ENCODE results near the gene ADAMTSL5. TPM values are rescaled to one million over a fixed set of nuclear protein-coding genes. Genes with fewer than 3 reads are reported as not detected.
A peak's percentile ranks its signal among the peaks of the same experiment; 100 is the strongest.

The ADAMTSL5 gene
- total and polyA plus RNA-seq, 7 donors: 0.71 to 5.8 (median 1.7) TPM; not detected in 1

DNA sequence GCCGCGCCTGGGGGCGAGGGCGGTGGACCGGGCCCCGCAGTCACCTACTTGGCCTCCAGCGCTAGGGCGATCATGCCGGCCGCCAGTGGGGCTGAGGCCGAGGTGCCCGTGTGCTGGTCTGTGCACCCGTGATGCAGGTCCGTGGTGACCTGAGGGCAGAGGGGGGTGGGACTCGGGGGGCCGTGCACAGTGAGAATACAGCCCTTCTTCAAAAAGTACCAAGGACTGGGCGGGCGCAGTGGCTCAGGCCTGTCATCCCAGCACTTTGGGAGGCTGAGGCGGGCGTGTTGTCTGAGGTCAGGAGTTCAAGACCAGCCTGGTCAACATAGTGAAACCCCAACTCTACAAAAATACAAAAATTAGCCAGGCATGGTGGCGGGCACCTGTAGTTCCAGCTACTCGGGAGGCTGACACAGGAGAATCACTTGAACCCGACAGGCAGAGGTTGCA lies 28.8 kb downstream of the ADAMTSL5 start:
- H3K4me3 ChIP-seq: no peak overlapping the region
- no peaks in the 10 kb centered on the region for H3K9me3 ChIP-seq
- no peaks in the 10 kb centered on the region for H3K27me3 ChIP-seq
- 94 to 96% methylated on average over 23 of the region's 23 CpGs for WGBS, 2 donors
- H3K36me3 ChIP-seq: no peaks in the 10 kb centered on the region
- no peak overlapping the region for H3K27ac ChIP-seq
- peak; percentile 63 for DNase-seq
- peaks cover 0 to 7% (median 3%) of the 10 kb centered on the region in 4 donors for H3K4me1 ChIP-seq
- intact Hi-C loops (cut with DNase I): no loop called here
- TF ChIP-seq, protein P1, sequence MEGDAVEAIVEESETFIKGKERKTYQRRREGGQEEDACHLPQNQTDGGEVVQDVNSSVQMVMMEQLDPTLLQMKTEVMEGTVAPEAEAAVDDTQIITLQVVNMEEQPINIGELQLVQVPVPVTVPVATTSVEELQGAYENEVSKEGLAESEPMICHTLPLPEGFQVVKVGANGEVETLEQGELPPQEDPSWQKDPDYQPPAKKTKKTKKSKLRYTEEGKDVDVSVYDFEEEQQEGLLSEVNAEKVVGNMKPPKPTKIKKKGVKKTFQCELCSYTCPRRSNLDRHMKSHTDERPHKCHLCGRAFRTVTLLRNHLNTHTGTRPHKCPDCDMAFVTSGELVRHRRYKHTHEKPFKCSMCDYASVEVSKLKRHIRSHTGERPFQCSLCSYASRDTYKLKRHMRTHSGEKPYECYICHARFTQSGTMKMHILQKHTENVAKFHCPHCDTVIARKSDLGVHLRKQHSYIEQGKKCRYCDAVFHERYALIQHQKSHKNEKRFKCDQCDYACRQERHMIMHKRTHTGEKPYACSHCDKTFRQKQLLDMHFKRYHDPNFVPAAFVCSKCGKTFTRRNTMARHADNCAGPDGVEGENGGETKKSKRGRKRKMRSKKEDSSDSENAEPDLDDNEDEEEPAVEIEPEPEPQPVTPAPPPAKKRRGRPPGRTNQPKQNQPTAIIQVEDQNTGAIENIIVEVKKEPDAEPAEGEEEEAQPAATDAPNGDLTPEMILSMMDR (IDR thresholded peaks at IDR 0.05): no peak
- TF ChIP-seq POLR2A (IDR thresholded peaks at IDR 0.05) (no peak), EP300 (IDR thresholded peaks at IDR 0.05) (no peak), POLR2AphosphoS5 (IDR thresholded peaks at IDR 0.05) (no peak)

DNA sequence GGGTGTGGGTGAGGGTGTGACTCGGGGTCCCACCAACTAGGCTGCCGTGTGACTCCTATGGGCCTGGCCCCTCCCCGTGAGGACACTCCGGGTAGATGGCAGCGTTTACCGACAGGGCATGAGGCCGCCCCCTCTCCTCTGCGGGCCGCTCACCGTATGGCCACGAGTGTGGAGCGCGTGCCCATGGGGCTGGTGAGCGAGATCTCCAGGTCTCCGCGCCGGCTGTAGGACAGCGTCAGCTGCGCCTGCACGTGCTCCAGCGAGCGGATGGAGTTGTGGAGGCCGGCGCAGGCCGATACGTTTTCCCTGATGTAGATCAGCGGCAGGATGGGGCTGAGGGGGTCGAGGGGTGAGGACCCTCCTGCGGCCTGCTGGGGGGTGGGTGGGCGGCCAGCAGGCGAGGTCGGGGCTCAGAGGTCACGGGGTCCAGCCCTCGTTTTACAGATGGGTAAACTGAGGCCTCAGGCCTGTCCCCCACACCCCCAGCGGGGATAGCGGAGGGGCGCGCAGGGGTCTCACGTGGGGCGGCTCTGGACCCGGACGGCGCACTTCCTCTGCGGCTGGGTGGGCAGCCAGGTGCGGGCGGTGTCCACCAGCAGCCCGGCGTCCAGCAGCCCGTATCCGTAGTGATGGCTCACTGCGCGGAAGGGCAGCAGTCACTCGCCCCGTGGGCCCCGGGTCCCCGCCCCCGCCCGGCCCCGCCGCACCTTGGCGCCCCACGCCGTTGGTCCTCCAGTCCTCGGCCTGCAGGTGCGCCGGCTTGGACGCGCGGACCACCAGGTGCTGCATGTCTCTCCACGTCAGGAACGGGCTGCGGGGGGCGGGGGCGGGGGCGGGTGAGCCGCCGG lies 29.5 kb downstream of the ADAMTSL5 start:
- intact Hi-C loops (cut with DNase I): no loop called here
- WGBS, 2 donors: 94 to 95% methylated on average over 77 of the region's 77 CpGs
- no peak overlapping the region for H3K27ac ChIP-seq
- no peaks in the 10 kb centered on the region for H3K9me3 ChIP-seq
- TF ChIP-seq POLR2AphosphoS5 (IDR thresholded peaks at IDR 0.05): no peak
- no peak for TF ChIP-seq POLR2A (IDR thresholded peaks at IDR 0.05)
- TF ChIP-seq EP300 (IDR thresholded peaks at IDR 0.05): no peak
- TF ChIP-seq, protein P1 (IDR thresholded peaks at IDR 0.05): no peak
- peaks cover 0 to 12% (median 7%) of the 10 kb centered on the region in 4 donors for H3K4me1 ChIP-seq
- no peak for DNase-seq
- no peak overlapping the region for H3K4me3 ChIP-seq
- H3K27me3 ChIP-seq: no peaks in the 10 kb centered on the region
- H3K36me3 ChIP-seq: no peaks in the 10 kb centered on the region

DNA sequence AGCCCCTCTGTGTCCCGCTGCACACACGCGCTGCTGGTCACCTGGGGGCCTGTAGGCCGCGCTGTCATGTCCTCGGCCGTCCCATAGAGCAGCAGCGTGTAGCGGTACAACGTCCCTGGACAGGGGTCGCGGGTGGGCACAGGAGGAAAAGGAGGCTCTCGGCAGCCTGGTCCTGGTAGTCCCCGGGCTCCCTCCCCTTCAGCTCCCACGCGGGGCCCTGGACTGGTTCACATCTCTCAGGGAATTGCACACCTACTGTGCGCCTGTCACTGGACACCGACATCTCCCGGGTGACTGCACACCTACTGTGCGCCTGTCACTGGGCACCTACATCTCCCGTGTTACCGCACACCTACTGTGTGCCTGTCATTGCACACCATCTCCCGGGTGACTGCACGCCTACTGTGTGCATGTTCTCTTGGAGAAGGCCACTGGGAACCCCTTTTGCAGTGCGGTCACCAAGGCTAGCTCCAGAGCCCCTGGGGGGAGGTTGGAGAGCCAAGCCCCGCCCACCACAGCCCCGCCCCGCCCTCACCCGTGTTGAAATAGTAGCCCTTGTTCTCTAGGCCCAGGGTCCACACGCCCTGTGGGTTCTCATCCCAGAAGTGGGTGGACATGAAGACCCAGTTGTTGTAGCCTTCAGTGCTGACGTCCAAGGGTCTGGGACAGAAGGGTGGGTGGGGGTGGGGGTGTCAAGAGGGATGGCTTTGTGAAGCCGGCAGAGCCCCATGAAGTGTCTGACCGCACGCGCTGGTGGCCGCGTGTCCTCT lies 30.3 kb downstream of the ADAMTSL5 start:
- no peaks in the 10 kb centered on the region for H3K9me3 ChIP-seq
- intact Hi-C loops (cut with DNase I): no loop called here
- no peaks in the 10 kb centered on the region for H3K36me3 ChIP-seq
- no peaks in the 10 kb centered on the region for H3K27me3 ChIP-seq
- H3K27ac ChIP-seq: no peak overlapping the region
- H3K4me3 ChIP-seq: no peak overlapping the region
- no peak for DNase-seq
- 86 to 89% methylated on average over 37 of the region's 37 CpGs for WGBS, 2 donors
- no peak for TF ChIP-seq POLR2A (IDR thresholded peaks at IDR 0.05)
- TF ChIP-seq, protein P1 (IDR thresholded peaks at IDR 0.05): no peak
- no peak for TF ChIP-seq POLR2AphosphoS5 (IDR thresholded peaks at IDR 0.05)
- TF ChIP-seq EP300 (IDR thresholded peaks at IDR 0.05): no peak
- peaks cover 0 to 20% (median 14%) of the 10 kb centered on the region in 4 donors for H3K4me1 ChIP-seq

DNA sequence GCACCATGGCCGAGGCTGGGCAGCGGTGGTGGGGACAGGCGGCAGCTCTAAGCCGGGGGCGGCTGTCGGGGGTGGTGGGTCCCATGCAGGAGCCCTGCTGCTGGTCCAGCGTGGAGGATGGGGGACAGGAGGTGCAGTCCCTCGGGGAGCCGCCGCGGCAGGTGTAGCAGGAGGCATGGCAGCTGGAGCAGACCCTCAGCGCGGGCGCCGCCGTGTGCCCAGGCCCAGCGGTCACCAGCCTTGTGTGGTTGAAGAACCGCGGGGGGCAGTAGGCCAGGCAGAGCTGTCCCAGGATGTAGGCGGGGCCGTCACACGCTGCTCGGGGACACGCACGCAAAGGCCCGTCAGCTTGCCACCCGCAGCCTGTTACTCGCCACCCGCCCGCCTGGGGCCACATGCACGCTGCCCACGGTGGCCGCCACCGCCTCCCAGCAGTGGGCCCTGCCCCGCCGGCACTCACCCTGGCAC lies 30.9 kb downstream of the ADAMTSL5 start:
- peaks cover 0 to 4% (median 0%) of the 10 kb centered on the region in 4 donors for H3K36me3 ChIP-seq
- intact Hi-C loops (cut with DNase I): no loop called here
- peak; percentile 65 for DNase-seq
- 94 to 95% methylated on average over 36 of the region's 36 CpGs for WGBS, 2 donors
- no peak overlapping the region for H3K4me3 ChIP-seq
- TF ChIP-seq POLR2A (IDR thresholded peaks at IDR 0.05) (no peak), EP300 (IDR thresholded peaks at IDR 0.05) (no peak), POLR2AphosphoS5 (IDR thresholded peaks at IDR 0.05) (no peak)
- TF ChIP-seq, protein P1 (IDR thresholded peaks at IDR 0.05): no peak
- H3K4me1 ChIP-seq: peaks cover 0 to 22% (median 15%) of the 10 kb centered on the region in 4 donors
- H3K27ac ChIP-seq: no peak overlapping the region
- no peaks in the 10 kb centered on the region for H3K27me3 ChIP-seq
- no peaks in the 10 kb centered on the region for H3K9me3 ChIP-seq

Measured in sigmoid colon (tissue), 7 donors.